Tibial artery (tissue), 4 donors: Measurements from ENCODE around the gene TTC16.

ENCODE experiments used
- DNase-seq, 2 donors: peaks; one replicate each; pipeline ENCODE4 v3.0.0-alpha.2; 2019
- H3K27ac ChIP-seq, 2 donors: fragments of 200-600 bp; sonication (generic) in 1 of 2; 1 replicate in 1 of 2; 2 replicates in 1 of 2; pipeline ENCODE4 v1.5.1; 2018 to 2019; ENCODE audit warnings: mild to moderate bottlenecking in 1 of 2
- H3K27me3 ChIP-seq, 2 donors: fragments of 200-600 bp; sonication (generic) in 1 of 2; one replicate each; pipeline versions ENCODE4 v1.5.1 to v1.6.0; 2016 to 2019
- H3K36me3 ChIP-seq, 3 donors: fragments of 200-600 bp; sonication (generic) in 2 of 3; one replicate each; pipeline ENCODE4 v1.5.1; 2016 to 2019; ENCODE audit warnings: mild to moderate bottlenecking in 2 of 3
- H3K4me1 ChIP-seq, 4 donors: fragments of 200-600 bp; sonication (generic) in 2 of 4; 1 replicate in 3 of 4; 2 replicates in 1 of 4; pipeline ENCODE4 v1.5.1; 2016 to 2019
- H3K4me3 ChIP-seq, 2 donors: fragments of 200-600 bp; sonication (generic) in 1 of 2; 1 replicate in 1 of 2; 2 replicates in 1 of 2; pipeline ENCODE4 v1.5.1; 2018 to 2019; ENCODE audit warnings: mild to moderate bottlenecking in 2 of 2
- H3K9me3 ChIP-seq, 3 donors: fragments of 200-600 bp; sonication (generic) in 1 of 3; one replicate each; pipeline ENCODE4 v1.5.1; 2016 to 2019
- intact Hi-C: fragments of 100-400 bp; cut with DNase I; formaldehyde crosslinking; loops from one replicate; pipeline ENCODE4 v1.15.0; 2023; ENCODE audit warnings: low total_unique reads
- TF ChIP-seq, protein P1 (sequence below), 2 experiments: fragments of 200-600 bp in 1 of 2; fragments of 450-650 bp in 1 of 2; IDR thresholded peaks; one replicate each; pipeline ENCODE4 v1.5.1; 2017 to 2019; ENCODE audit warnings: antibody characterized with exemption in 2 of 2, mild to moderate bottlenecking in 1 of 2, moderate library complexity in 1 of 2

TTC16 gene

DNA sequence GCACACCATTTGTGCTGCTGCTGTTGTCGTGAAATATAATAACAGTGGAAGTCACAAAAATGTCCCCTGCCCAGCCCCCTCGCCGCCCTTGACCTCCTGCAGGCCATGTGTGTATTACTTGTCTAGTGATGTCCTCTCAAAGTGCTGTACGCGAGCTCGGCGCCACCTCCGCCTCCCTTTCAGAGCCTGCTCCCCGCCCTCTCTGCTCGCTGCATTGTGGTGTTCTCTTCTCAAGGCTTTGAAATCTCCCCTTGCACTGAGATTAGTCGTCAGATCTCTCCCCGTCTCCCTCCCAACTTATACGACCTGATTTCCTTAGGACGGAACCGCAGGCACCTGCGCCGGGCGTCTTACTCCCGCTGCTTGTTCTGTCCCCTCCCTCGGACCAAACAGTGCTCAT lies 23.8 kb upstream of the TTC16 start:
- TF ChIP-seq, protein P1, sequence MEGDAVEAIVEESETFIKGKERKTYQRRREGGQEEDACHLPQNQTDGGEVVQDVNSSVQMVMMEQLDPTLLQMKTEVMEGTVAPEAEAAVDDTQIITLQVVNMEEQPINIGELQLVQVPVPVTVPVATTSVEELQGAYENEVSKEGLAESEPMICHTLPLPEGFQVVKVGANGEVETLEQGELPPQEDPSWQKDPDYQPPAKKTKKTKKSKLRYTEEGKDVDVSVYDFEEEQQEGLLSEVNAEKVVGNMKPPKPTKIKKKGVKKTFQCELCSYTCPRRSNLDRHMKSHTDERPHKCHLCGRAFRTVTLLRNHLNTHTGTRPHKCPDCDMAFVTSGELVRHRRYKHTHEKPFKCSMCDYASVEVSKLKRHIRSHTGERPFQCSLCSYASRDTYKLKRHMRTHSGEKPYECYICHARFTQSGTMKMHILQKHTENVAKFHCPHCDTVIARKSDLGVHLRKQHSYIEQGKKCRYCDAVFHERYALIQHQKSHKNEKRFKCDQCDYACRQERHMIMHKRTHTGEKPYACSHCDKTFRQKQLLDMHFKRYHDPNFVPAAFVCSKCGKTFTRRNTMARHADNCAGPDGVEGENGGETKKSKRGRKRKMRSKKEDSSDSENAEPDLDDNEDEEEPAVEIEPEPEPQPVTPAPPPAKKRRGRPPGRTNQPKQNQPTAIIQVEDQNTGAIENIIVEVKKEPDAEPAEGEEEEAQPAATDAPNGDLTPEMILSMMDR (IDR thresholded peaks at IDR 0.05), result no peak
- Histone ChIP-seq H3K4me1 (no peaks in the 10 kb centered on the region), H3K4me3 (no peak overlapping the region), H3K27me3 (no peaks in the 10 kb centered on the region), H3K36me3 (peaks cover 15 to 61% (median 36%) of the 10 kb centered on the region in 3 donors), H3K9me3 (no peaks in the 10 kb centered on the region), H3K27ac (no peak overlapping the region)
- intact Hi-C loops, result no loop called here
- no peak for DNase-seq

DNA sequence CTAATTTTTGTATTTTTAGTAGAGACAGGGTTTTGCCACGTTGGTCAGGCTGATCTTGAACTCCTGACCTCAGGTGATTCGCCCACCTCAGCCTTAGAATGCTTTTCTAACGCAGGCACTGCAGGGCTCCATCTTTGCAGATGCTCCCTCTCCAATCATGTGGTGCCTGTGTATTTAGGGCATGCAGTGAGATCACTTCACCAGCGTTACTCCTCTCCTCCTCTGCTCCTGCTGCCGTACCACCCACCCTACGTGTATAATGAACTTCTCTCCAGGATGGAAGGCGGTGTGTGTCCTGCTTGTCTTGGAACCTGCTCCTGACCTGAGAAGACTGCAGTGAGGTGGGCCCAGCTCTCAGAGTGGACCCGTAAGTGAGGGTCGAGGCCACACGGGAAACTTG lies 22.7 kb upstream of the TTC16 start:
- Histone ChIP-seq H3K4me3 (no peak overlapping the region), H3K27ac (no peak overlapping the region), H3K36me3 (peaks cover 11 to 51% (median 36%) of the 10 kb centered on the region in 3 donors), H3K27me3 (no peaks in the 10 kb centered on the region), H3K4me1 (no peaks in the 10 kb centered on the region), H3K9me3 (no peaks in the 10 kb centered on the region)
- intact Hi-C loops, result no loop called here
- TF ChIP-seq, protein P1 (IDR thresholded peaks at IDR 0.05), result no peak
- no peak for DNase-seq

DNA sequence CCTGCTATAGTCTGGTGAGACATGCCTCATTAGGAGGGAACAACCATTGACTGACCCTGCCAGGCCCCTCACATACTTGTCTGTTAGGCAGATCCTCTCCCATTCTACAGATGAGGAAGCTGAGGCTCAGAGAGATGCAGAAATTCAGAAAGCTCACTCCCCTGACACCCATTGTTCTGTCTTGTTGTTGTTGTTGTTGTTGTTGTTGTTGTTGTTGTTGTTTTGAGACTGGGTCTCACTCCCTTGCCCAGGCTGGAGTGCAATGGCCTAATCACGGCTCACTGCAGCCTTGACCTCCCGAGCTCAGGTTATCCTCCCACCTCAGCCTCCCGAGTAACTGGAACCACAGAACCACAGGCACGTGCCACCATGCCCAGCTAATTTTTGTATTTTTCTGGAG lies 22.2 kb upstream of the TTC16 start:
- intact Hi-C loops, result no loop called here
- Histone ChIP-seq H3K9me3 (no peaks in the 10 kb centered on the region), H3K27ac (no peak overlapping the region), H3K27me3 (no peaks in the 10 kb centered on the region), H3K4me1 (no peaks in the 10 kb centered on the region), H3K36me3 (peaks cover 11 to 45% (median 33%) of the 10 kb centered on the region in 3 donors), H3K4me3 (no peak overlapping the region)
- TF ChIP-seq, protein P1 (IDR thresholded peaks at IDR 0.05), result no peak
- no peak for DNase-seq

DNA sequence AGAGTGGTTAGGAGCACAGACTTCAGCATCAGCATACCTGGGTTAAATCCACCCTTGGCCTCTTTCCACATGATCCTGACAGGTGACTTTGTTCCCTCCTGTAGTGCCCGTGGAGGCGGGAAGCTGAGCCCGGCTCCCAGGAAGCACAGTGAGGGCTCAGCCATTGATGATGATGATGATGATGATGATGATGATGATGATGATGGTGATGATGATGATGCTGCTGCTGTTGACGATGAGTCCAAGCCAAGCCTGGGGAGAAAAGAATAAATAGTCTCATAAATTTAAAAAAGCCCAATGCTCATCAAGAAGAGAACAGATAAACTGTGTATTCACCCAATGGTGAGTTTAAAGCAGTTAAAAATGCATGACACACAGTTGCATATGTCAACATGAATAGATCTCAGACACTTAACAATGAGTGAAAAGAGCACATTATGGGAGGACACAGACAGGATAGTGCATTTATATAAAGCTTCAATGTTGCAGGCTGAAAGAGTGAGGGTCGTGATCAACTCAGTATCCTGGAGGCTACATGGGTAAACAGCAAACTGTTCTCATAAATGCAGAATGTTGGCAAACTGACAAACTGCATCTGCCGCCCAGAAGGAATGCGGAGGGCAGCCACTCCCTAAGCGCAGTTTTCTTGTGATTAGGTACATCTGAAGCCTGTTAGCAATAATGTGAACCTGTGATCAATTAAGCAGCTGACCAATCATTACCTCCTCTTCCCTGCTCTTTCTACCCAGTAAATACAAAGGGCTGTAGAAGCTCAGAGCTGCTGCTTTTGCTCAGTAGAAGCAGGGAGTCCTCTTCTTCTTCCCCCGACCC lies 20.8 kb upstream of the TTC16 start:
- peaks cover 11 to 31% (median 22%) of the 10 kb centered on the region in 3 donors for H3K36me3 ChIP-seq
- no peaks in the 10 kb centered on the region for H3K27me3 ChIP-seq
- intact Hi-C loops, result no loop called here
- no peaks in the 10 kb centered on the region for H3K9me3 ChIP-seq
- no peak overlapping the region for H3K27ac ChIP-seq
- H3K4me3 ChIP-seq, result no peak overlapping the region
- TF ChIP-seq, protein P1 (IDR thresholded peaks at IDR 0.05), result no peak
- no peak for DNase-seq
- peaks cover 0 to 8% (median 0%) of the 10 kb centered on the region in 4 donors for H3K4me1 ChIP-seq

DNA sequence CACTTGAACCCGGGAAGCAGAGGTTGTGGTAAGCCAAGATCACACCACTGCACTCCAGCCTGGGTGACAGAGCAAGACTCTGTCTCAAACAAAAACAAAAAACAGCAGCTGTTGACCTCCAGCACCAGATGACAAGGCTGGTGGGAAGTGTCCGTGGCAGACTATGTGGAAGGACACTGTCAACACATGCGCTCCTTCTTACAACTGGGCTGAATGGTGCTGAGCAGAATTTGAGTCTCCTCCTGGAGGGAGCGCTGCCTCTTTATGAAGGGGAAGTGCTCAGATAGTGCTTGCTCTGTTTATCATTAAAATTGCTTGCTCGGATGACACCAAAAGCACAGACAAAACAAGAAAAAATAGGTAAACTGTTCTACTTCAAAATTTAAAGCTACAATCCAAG lies 18.3 kb upstream of the TTC16 start:
- peak overlapping the region in 1 of 2 donors; percentile 76 for H3K27ac ChIP-seq
- no peaks in the 10 kb centered on the region for H3K27me3 ChIP-seq
- intact Hi-C loops, result no loop called here
- TF ChIP-seq, protein P1 (IDR thresholded peaks at IDR 0.05), result no peak
- no peak for DNase-seq
- H3K4me3 ChIP-seq, result no peak overlapping the region
- peaks cover 0 to 6% (median 2%) of the 10 kb centered on the region in 3 donors for H3K36me3 ChIP-seq
- peaks cover 0 to 8% (median 0%) of the 10 kb centered on the region in 4 donors for H3K4me1 ChIP-seq
- H3K9me3 ChIP-seq, result no peaks in the 10 kb centered on the region
